GM12878 (cell line): Measurements from ENCODE around the gene PCSK9. TPM values are rescaled to one million over a fixed set of nuclear protein-coding genes. Genes with fewer than 3 reads are reported as not detected.

Experiments used
- ATAC-seq: fragments of 200-7000 bp; cut with Tn5 transposase; 3 replicates; pipeline ENCODE4 v1.9.1; 2020; ENCODE audit warnings: mild to moderate bottlenecking, moderate library complexity
- BruUV-seq: library from RNA; stranded (reverse); fragments of 400-500 nt; replicated peaks from 2 replicates; lab custom pipeline; 2021; lab: Mats Ljungman, UMichigan
- CTCF ChIA-PET: fragments of 300-600 bp; sonication (Branson Sonifier 250); formaldehyde crosslinking; extraction: SDS; loops from one replicate; lab custom pipeline; 2021; ENCODE audit warnings: inconsistent platforms; lab: Yijun Ruan, JAX
- POLR2A ChIA-PET: fragments of 350-600 bp; formaldehyde crosslinking; extraction: SDS; loops from one replicate; lab custom pipeline; 2021; ENCODE audit warnings: inconsistent platforms; lab: Charles Lee
- RAD21 ChIA-PET: fragments of 300-600 bp; sonication (Branson Sonifier 250); formaldehyde crosslinking; loops from one replicate; lab custom pipeline; 2023; ENCODE audit warnings: antibody characterized with exemption; ENCODE audit not compliant: unreplicated experiment; lab: Charles Lee
- SMC1A ChIA-PET: fragments of 300-600 bp; sonication (Branson Sonifier 250); formaldehyde crosslinking; loops from one replicate; lab custom pipeline; 2023; ENCODE audit not compliant: unreplicated experiment, uncharacterized antibody; lab: Charles Lee
- DNase-seq: peaks from one replicate; pipeline ENCODE4 v3.0.0-alpha.2; 2011; ENCODE audit warnings: low read depth, low spot score
- FAIRE-seq: peaks from 3 replicates; lab custom pipeline; 2011; peaks lifted over from hg19 to GRCh38; lab: Jason Lieb, UNC
- H2AFZ ChIP-seq: 2 replicates; pipeline ENCODE4 v1.6.0; 2011; ENCODE audit warnings: low read depth, low read length, control low read depth; ENCODE audit not compliant: control insufficient read depth
- H3K27ac ChIP-seq: 2 replicates; pipeline ENCODE4 v1.5.1; 2011; ENCODE audit warnings: control low read depth; ENCODE audit not compliant: control insufficient read depth, insufficient read depth
- H3K27me3 ChIP-seq, 2 experiments: replicated peaks in 1 of 2; 2 replicates each; pipeline versions ENCODE4 v1.6.0 to v1.6.1; 2011; ENCODE audit warnings: low read length in 1 of 2; ENCODE audit not compliant: control insufficient read depth in 2 of 2, insufficient read depth in 2 of 2
- H3K36me3 ChIP-seq, 2 experiments: 2 replicates each; pipeline ENCODE4 v1.5.1; 2011; ENCODE audit warnings: low read length in 1 of 2; ENCODE audit not compliant: control insufficient read depth in 2 of 2, insufficient read depth in 2 of 2
- H3K4me1 ChIP-seq: 2 replicates; pipeline ENCODE4 v1.6.1; 2011; ENCODE audit warnings: mild to moderate bottlenecking, low read length, moderate library complexity, mixed read lengths; ENCODE audit not compliant: control insufficient read depth, insufficient read depth
- H3K4me2 ChIP-seq: 2 replicates; pipeline ENCODE4 v1.6.0; 2011; ENCODE audit warnings: control low read depth; ENCODE audit not compliant: control insufficient read depth, insufficient read depth
- H3K4me3 ChIP-seq: fragments of 200-600 bp; sonication (generic); 2 replicates; pipeline ENCODE4 v1.5.1; 2016
- H3K79me2 ChIP-seq: 2 replicates; pipeline ENCODE4 v1.6.0; 2011; ENCODE audit warnings: low read length; ENCODE audit not compliant: control insufficient read depth, insufficient read depth
- H3K9ac ChIP-seq: 2 replicates; pipeline ENCODE4 v1.8.0; 2011; ENCODE audit warnings: low read length, control low read depth, mixed read lengths; ENCODE audit not compliant: control insufficient read depth, insufficient read depth
- H3K9me3 ChIP-seq: replicated peaks from 3 replicates; pipeline ENCODE4 v1.5.1; 2011; ENCODE audit warnings: mild to moderate bottlenecking, low read length; ENCODE audit not compliant: control insufficient read depth, insufficient read depth
- H4K20me1 ChIP-seq: 2 replicates; pipeline ENCODE4 v1.6.0; 2011; ENCODE audit not compliant: control insufficient read depth, insufficient read depth
- CUX1 ChIP-seq: IDR thresholded peaks from 2 replicates; pipeline ENCODE4 v1.6.1; 2012; ENCODE audit warnings: improper control_type of control experiment, low read depth, low read length; ENCODE audit not compliant: insufficient replicate concordance
- GABPA ChIP-seq: IDR thresholded peaks from 2 replicates; pipeline ENCODE4 v1.6.1; 2014; ENCODE audit warnings: antibody characterized with exemption, low read depth, mild to moderate bottlenecking, inconsistent platforms
- HDGF ChIP-seq: fragments of 450-650 bp; IDR thresholded peaks from 2 replicates; pipeline ENCODE4 v1.6.1; 2016; ENCODE audit warnings: antibody characterized with exemption
- KAT2A ChIP-seq: conservative IDR thresholded peaks from 2 replicates; pipeline ENCODE4 v1.6.1; 2011; ENCODE audit warnings: low read depth, low read length; ENCODE audit not compliant: control insufficient read depth
- MAX ChIP-seq: IDR thresholded peaks from 2 replicates; pipeline ENCODE4 v1.6.1; 2012; ENCODE audit warnings: low read depth, low read length, improper control_type of control experiment
- MEF2B ChIP-seq: fragments of 450-650 bp; IDR thresholded peaks from 2 replicates; pipeline ENCODE4 v1.6.1; 2018; ENCODE audit warnings: mild to moderate bottlenecking, moderate library complexity; ENCODE audit not compliant: partially characterized antibody, poor library complexity, severe bottlenecking
- MTA2 ChIP-seq: fragments of 450-650 bp; IDR thresholded peaks from 2 replicates; pipeline ENCODE4 v1.6.1; 2016; ENCODE audit warnings: low read depth, mild to moderate bottlenecking, moderate library complexity
- NBN ChIP-seq: fragments of 450-650 bp; IDR thresholded peaks from 2 replicates; pipeline ENCODE4 v1.6.1; 2016
- RELA ChIP-seq: fragments of 450-650 bp; IDR thresholded peaks from 2 replicates; pipeline ENCODE4 v1.8.0; 2014; ENCODE audit warnings: borderline replicate concordance; ENCODE audit not compliant: partially characterized antibody
- SIX5 ChIP-seq: IDR thresholded peaks from 2 replicates; pipeline ENCODE4 v1.6.1; 2011; ENCODE audit warnings: mild to moderate bottlenecking, low read depth, low read length, moderate library complexity; ENCODE audit not compliant: severe bottlenecking
- SREBF1 ChIP-seq: IDR thresholded peaks from 2 replicates; pipeline ENCODE4 v1.6.1; 2012; ENCODE audit warnings: mild to moderate bottlenecking, low read length
- TCF3 ChIP-seq: IDR thresholded peaks from 2 replicates; pipeline ENCODE4 v1.6.1; 2012; ENCODE audit warnings: low read depth, mild to moderate bottlenecking, low read length, borderline replicate concordance; ENCODE audit not compliant: insufficient read depth
- ZNF217 ChIP-seq: fragments of 450-650 bp; IDR thresholded peaks from 2 replicates; pipeline ENCODE4 v1.6.1; 2017; ENCODE audit warnings: antibody characterized with exemption, mild to moderate bottlenecking
- ZZZ3 ChIP-seq: IDR thresholded peaks from 2 replicates; pipeline ENCODE4 v1.6.1; 2011; ENCODE audit warnings: low read depth; ENCODE audit not compliant: control insufficient read depth, insufficient read length
- WGBS: methylation state at CpG from one replicate; pipeline ENCODE4 v1.1.6; 2016; ENCODE audit warnings: low lambda C conversion rate; ENCODE audit not compliant: insufficient replicate concordance, insufficient coverage; ENCODE audit errors: missing lambda C conversion rate; 5-methylcytosine and 5-hydroxymethylcytosine counted together
- in situ Hi-C: fragments of 300-500 bp; cut with MboI; formaldehyde crosslinking; loops from 9 replicates; pipeline ENCODE4 v1.14.3; 2018; ENCODE audit warnings: mixed read lengths
- intact Hi-C: fragments of 100-400 bp; cut with micrococcal nuclease; formaldehyde crosslinking; loops from one replicate; pipeline ENCODE4 v1.14.2; 2022; ENCODE audit not compliant: unreplicated experiment
- polyA plus RNA-seq, 11 experiments: library from polyadenylated mRNA; depleted of rRNA in 4 of 11; unstranded in 6 of 11; stranded (reverse) in 5 of 11; fragments of >200 nt; fragmentation: Nextera tagmentation in 4 of 11; fragmentation: Illumina TruSeq in 1 of 11; extraction: Ambion mirVana in 4 of 11; extraction: Trizol in 1 of 11; gene quantifications; 1 replicate in 1 of 11; 2 replicates in 10 of 11; pipeline versions ENCODE4 v1.2.1 to v1.2.3, GENCODE V29; 2011 to 2016; ENCODE audit warnings: inconsistent platforms in 2 of 11, missing spikeins in 2 of 11, low read depth in 1 of 11
- total RNA-seq, 4 experiments: library from RNA; depleted of rRNA in 3 of 4; stranded (reverse); fragments of >200 nt in 3 of 4; fragmentation: Illumina TruSeq in 1 of 4; extraction: Trizol in 1 of 4; gene quantifications; 2 replicates each; pipeline versions ENCODE4 v1.2.1 to v1.2.3, GENCODE V29; 2013 to 2021
- TF ChIP-seq, protein P1 (sequence below): IDR thresholded peaks from 2 replicates; pipeline ENCODE4 v1.6.1; 2012; ENCODE audit warnings: mild to moderate bottlenecking, low read depth, low read length
- TF ChIP-seq, protein P2 (sequence below): IDR thresholded peaks from 2 replicates; pipeline ENCODE4 v1.6.1; 2011; ENCODE audit warnings: mild to moderate bottlenecking, low read depth, low read length, moderate library complexity; ENCODE audit not compliant: insufficient replicate concordance

The PCSK9 gene
- total and polyA plus RNA-seq, 10 of the 15 experiments (the other 5 are each of a cell fraction or from before 2014, with no cell fraction given) = 0.03 to 0.15 TPM; not detected in 8

DNA sequence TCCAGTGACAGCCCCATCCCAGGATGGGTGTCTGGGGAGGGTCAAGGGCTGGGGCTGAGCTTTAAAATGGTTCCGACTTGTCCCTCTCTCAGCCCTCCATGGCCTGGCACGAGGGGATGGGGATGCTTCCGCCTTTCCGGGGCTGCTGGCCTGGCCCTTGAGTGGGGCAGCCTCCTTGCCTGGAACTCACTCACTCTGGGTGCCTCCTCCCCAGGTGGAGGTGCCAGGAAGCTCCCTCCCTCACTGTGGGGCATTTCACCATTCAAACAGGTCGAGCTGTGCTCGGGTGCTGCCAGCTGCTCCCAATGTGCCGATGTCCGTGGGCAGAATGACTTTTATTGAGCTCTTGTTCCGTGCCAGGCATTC lies 24.2 kb downstream of the PCSK9 start:
- H2AFZ ChIP-seq = no peak overlapping the region
- no peaks in the 10 kb centered on the region for H4K20me1 ChIP-seq
- no peak for ATAC-seq
- in situ Hi-C loops (no loop called here), intact Hi-C loops (no loop called here)
- ChIA-PET RAD21 (no interaction called here), POLR2A (no interaction called here), CTCF (no interaction called here), SMC1A (no interaction called here)
- no peak overlapping the region for H3K27ac ChIP-seq
- peaks cover 3 to 8% of the 10 kb centered on the region in 2 experiments for H3K36me3 ChIP-seq
- H3K4me2 ChIP-seq = no peak overlapping the region
- no peaks in the 10 kb centered on the region for H3K79me2 ChIP-seq
- H3K27me3 ChIP-seq = no peaks in the 10 kb centered on the region
- BruUV-seq = no TSS peak
- DNase-seq = no peak
- H3K4me1 ChIP-seq = no peaks in the 10 kb centered on the region
- no peak overlapping the region for H3K9ac ChIP-seq
- no peaks in the 10 kb centered on the region for H3K9me3 ChIP-seq
- WGBS = 83% methylated on average over 9 of the region's 9 CpGs
- FAIRE-seq = no peak
- H3K4me3 ChIP-seq = no peak overlapping the region
- TF ChIP-seq RELA (no peak), GABPA (no peak), NBN (no peak), HDGF (no peak), CUX1 (no peak), KAT2A (no peak), ZNF217 (no peak), MTA2 (no peak), MAX (no peak), ZZZ3 (no peak), TCF3 (no peak), MEF2B (no peak), SREBF1 (no peak), SIX5 (no peak)
- TF ChIP-seq, protein P1, sequence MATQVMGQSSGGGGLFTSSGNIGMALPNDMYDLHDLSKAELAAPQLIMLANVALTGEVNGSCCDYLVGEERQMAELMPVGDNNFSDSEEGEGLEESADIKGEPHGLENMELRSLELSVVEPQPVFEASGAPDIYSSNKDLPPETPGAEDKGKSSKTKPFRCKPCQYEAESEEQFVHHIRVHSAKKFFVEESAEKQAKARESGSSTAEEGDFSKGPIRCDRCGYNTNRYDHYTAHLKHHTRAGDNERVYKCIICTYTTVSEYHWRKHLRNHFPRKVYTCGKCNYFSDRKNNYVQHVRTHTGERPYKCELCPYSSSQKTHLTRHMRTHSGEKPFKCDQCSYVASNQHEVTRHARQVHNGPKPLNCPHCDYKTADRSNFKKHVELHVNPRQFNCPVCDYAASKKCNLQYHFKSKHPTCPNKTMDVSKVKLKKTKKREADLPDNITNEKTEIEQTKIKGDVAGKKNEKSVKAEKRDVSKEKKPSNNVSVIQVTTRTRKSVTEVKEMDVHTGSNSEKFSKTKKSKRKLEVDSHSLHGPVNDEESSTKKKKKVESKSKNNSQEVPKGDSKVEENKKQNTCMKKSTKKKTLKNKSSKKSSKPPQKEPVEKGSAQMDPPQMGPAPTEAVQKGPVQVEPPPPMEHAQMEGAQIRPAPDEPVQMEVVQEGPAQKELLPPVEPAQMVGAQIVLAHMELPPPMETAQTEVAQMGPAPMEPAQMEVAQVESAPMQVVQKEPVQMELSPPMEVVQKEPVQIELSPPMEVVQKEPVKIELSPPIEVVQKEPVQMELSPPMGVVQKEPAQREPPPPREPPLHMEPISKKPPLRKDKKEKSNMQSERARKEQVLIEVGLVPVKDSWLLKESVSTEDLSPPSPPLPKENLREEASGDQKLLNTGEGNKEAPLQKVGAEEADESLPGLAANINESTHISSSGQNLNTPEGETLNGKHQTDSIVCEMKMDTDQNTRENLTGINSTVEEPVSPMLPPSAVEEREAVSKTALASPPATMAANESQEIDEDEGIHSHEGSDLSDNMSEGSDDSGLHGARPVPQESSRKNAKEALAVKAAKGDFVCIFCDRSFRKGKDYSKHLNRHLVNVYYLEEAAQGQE = no peak
- TF ChIP-seq, protein P2, sequence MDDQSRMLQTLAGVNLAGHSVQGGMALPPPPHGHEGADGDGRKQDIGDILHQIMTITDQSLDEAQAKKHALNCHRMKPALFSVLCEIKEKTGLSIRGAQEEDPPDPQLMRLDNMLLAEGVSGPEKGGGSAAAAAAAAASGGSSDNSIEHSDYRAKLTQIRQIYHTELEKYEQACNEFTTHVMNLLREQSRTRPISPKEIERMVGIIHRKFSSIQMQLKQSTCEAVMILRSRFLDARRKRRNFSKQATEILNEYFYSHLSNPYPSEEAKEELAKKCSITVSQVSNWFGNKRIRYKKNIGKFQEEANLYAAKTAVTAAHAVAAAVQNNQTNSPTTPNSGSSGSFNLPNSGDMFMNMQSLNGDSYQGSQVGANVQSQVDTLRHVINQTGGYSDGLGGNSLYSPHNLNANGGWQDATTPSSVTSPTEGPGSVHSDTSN = no peak
